NB4 (cell line): ENCODE data around the gene AXIN2.

Experiments
- TF ChIP-seq, protein P1 (sequence below): IDR thresholded peaks from one replicate; pipeline ENCODE4 v1.5.1; 2012; ENCODE audit warnings: low read depth, low read length
- TF ChIP-seq, protein P2 (sequence below): IDR thresholded peaks from 2 replicates; pipeline ENCODE4 v1.6.1; 2011; ENCODE audit warnings: low read depth, low read length

DNA sequence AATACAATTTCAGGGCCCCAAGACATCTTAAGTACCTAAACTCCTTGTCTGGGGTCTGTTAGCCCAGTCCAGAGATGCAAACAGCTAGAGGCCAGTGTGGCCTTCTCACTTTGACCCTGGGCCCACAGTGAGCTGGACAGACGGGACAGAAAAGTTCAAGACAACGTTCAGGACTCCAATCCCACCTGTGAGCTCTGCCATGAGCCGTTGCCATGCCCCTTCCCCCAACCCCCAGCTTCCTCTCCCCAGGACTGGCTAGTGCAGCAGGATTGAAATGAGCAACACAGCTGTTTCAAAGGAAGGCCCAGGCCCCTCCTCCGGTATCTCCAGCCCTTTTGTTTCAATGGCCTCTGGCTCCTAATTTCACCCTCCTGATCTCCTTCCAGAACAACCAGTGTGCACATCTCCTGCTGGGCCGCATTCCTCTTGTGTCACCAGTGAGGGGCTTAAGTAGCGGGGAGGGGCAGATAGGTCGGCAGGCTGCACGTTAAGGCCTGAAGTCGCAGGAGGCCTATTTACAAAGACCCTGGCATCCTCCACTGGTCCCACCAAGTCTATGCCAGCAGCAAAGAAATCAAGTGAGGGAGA, 11.3 kb downstream of the AXIN2 start:
- TF ChIP-seq, protein P1, sequence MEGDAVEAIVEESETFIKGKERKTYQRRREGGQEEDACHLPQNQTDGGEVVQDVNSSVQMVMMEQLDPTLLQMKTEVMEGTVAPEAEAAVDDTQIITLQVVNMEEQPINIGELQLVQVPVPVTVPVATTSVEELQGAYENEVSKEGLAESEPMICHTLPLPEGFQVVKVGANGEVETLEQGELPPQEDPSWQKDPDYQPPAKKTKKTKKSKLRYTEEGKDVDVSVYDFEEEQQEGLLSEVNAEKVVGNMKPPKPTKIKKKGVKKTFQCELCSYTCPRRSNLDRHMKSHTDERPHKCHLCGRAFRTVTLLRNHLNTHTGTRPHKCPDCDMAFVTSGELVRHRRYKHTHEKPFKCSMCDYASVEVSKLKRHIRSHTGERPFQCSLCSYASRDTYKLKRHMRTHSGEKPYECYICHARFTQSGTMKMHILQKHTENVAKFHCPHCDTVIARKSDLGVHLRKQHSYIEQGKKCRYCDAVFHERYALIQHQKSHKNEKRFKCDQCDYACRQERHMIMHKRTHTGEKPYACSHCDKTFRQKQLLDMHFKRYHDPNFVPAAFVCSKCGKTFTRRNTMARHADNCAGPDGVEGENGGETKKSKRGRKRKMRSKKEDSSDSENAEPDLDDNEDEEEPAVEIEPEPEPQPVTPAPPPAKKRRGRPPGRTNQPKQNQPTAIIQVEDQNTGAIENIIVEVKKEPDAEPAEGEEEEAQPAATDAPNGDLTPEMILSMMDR, result no peak
- TF ChIP-seq, protein P2, sequence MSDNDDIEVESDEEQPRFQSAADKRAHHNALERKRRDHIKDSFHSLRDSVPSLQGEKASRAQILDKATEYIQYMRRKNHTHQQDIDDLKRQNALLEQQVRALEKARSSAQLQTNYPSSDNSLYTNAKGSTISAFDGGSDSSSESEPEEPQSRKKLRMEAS, result no peak
